Body of pancreas (tissue), 4 donors: ENCODE data around the gene RIMBP3B. TPM values are rescaled to one million over a fixed set of nuclear protein-coding genes. Genes with fewer than 3 reads are reported as not detected.
"Not testable (repeated sequence)": the region's sequence is repeated elsewhere in the genome, so short reads cannot be mapped to it uniquely, and the experiment has no call there.

Experiments used
- ATAC-seq: fragments of 150-250 bp; one replicate; pipeline ENCODE4 v1.9.1; 2016
- DNase-seq, 4 donors: peaks; one replicate each; pipeline ENCODE4 v3.0.0-alpha.2; 2019
- H3K27ac ChIP-seq, 4 donors: fragments of 200-600 bp; sonication (generic); 1 replicate in 3 of 4; 2 replicates in 1 of 4; pipeline versions ENCODE4 v1.5.1 to v1.6.1; 2016 to 2019; ENCODE audit warnings: mild to moderate bottlenecking in 1 of 4, mixed read lengths in 1 of 4, moderate library complexity in 1 of 4
- H3K27me3 ChIP-seq, 2 donors: fragments of 200-600 bp; sonication (generic); one replicate each; pipeline ENCODE4 v1.6.0; 2016; ENCODE audit warnings: mild to moderate bottlenecking in 1 of 2
- H3K36me3 ChIP-seq, 2 donors: fragments of 200-600 bp; sonication (generic); replicated peaks in 1 of 2; 2 replicates each; pipeline ENCODE4 v1.5.1; 2016; ENCODE audit warnings: low read depth in 2 of 2; ENCODE audit not compliant: insufficient read depth in 1 of 2
- H3K4me1 ChIP-seq: fragments of 200-600 bp; sonication (generic); one replicate; pipeline ENCODE4 v1.6.0; 2016
- H3K4me3 ChIP-seq, 2 donors: fragments of 200-600 bp; sonication (generic); 1 replicate in 1 of 2; 2 replicates in 1 of 2; pipeline ENCODE4 v1.5.1; 2016 to 2019
- H3K9me3 ChIP-seq, 3 donors: fragments of 200-600 bp; sonication (generic); 1 replicate in 2 of 3; 2 replicates in 1 of 3; pipeline ENCODE4 v1.5.1; 2016
- WGBS, 2 donors: methylation state at CpG; one replicate each; pipeline ENCODE4 v1.1.5; 2017; 5-methylcytosine and 5-hydroxymethylcytosine counted together
- intact Hi-C: fragments of 100-400 bp; cut with DNase I; formaldehyde crosslinking; loops from one replicate; pipeline ENCODE4 v1.15.1; 2023
- small RNA-seq: library from RNA; depleted of rRNA; stranded (forward); fragments of <200 nt; gene quantifications from one replicate; pipeline ENCODE3, GENCODE V24; 2016
- total RNA-seq, 2 donors: library from RNA; depleted of rRNA; stranded (reverse); fragments of >200 nt; gene quantifications; one replicate each; pipeline ENCODE4 v1.1.0, GENCODE V29; 2016

The RIMBP3B gene
- total RNA-seq, 2 donors from 2014 or later = not detected

DNA sequence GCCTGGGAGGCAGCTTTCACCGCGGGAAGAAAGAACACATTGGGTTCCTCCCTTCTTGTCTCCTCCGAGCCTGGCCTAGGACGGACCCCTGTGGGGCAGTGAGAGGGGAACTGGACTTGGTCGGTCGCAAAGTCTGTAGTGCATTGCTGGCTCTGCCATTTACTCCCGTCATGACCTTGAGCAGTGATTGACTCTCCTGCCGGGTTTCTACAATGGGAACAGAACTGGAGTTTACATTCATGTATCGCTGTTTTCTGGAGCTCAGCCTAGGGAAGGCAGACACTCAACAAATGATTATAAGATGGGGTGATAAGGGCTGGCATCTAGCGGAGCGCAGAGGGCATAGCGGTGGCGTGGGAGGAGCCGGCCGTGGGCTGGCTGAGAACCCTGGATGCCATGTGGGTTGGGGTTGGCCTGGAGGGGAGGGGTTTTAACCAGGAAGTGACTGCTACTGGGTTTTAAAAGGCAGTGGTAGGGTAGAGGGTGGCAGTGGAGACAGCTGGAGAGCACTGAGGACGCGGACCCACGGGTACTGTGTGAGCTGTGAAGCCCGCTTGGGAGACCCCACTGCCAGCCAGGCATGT lies 36.7 kb downstream of the RIMBP3B start:
- H3K4me1 ChIP-seq, intact Hi-C loops, H3K27me3 ChIP-seq, H3K36me3 ChIP-seq, H3K9me3 ChIP-seq, H3K27ac ChIP-seq, H3K4me3 ChIP-seq: not testable (repeated sequence)
- 0 to 3% methylated on average over 2 to 5 of the region's 19 CpGs for WGBS, 2 donors
- ATAC-seq (peak; percentile 49), DNase-seq (peak; percentile 14 to 45 (median 27))

DNA sequence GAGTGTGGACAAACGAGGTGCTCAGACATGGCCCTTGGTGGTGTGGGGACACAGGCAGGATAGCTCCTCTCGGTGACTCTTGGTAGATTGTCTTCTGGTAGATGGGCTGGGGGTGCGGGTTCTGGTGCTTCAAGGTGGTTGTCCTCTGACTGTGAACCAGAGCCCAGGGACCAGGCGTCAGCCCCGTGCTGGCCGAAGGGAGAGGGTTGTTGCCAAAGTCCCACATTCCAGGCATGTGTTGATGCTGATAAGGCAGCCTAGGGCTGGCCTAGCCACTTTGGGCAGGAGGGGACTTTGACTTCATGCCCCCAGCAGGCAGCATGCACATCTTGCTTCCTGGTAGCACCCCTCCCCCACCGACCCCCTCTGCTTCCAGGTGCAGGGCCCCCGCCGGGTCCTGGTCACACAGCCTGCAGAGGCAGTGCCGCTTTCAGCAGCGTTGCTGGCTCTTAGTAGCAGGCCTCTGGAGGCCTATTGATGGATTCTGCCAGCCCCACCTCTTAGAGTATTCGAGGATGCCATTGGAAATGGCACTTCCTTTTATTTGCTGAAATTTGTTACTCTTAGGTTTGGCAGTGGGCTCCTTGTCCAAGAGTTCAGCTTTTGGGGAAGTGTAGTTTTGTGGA lies 40.6 kb downstream of the RIMBP3B start:
- WGBS, 2 donors = no CpG with 5 or more reads among the region's 12 CpGs
- H3K4me3 ChIP-seq, intact Hi-C loops, H3K4me1 ChIP-seq, H3K27me3 ChIP-seq, DNase-seq, H3K36me3 ChIP-seq, H3K9me3 ChIP-seq, H3K27ac ChIP-seq: not testable (repeated sequence)
- ATAC-seq = peak; percentile 36

GRCh38 chr22:21434378-21435233 lies 51.1 kb downstream of the RIMBP3B start:
- H3K27me3 ChIP-seq, H3K27ac ChIP-seq, H3K9me3 ChIP-seq, ATAC-seq, intact Hi-C loops, H3K4me1 ChIP-seq, H3K36me3 ChIP-seq, H3K4me3 ChIP-seq, DNase-seq: not testable (repeated sequence)
- no CpG with 5 or more reads among the region's 15 CpGs for WGBS, 2 donors

- DNase-seq = peak in 2 of 4 donors; percentile 5 to 11
- H3K9me3 ChIP-seq, H3K4me3 ChIP-seq, intact Hi-C loops, H3K4me1 ChIP-seq, H3K36me3 ChIP-seq, H3K27me3 ChIP-seq: not testable (repeated sequence)
- no CpG with 5 or more reads among the region's 12 CpGs for WGBS, 2 donors
- peak; percentile 79 for ATAC-seq
- peak overlapping the region in 2 of 4 donors; percentile 36 to 70 for H3K27ac ChIP-seq
Observed at GRCh38 chr22:21435998-21436810, 52.7 kb downstream of the RIMBP3B start.

GRCh38 chr22:21438013-21438412 lies 54.5 kb downstream of the RIMBP3B start:
- 94% methylated on average over 3 to 5 of the region's 6 CpGs for WGBS, 2 donors
- H3K4me3 ChIP-seq, DNase-seq, H3K9me3 ChIP-seq, H3K27me3 ChIP-seq, H3K36me3 ChIP-seq, H3K4me1 ChIP-seq, H3K27ac ChIP-seq, ATAC-seq, intact Hi-C loops: not testable (repeated sequence)

Small RNAs within 50 kb of the gene (small RNA-seq; reads per million reads assigned to genes)
- gene RF00492 = not detected
- gene RN7SKP63 = not detected

Other genes with a start within 250 kb of the RIMBP3B start
- 1 to 10 TPM; 2.9 to 4.0 TPM for gene HIC2, start 33.6 kb downstream of the RIMBP3B start, total RNA-seq
- under 1 TPM in 1 of 2 donors, not detected in 1; 0.33 TPM for gene TMEM191C, start 83.6 kb downstream of the RIMBP3B start, total RNA-seq
- gene RIMBP3C, start 167.7 kb downstream of the RIMBP3B start, total RNA-seq = under 1 TPM in 1 of 2 donors, not detected in 1; under 0.01 TPM
- 10 to 100 TPM; 17.4 to 33.3 TPM for gene UBE2L3, start 184.0 kb downstream of the RIMBP3B start, total RNA-seq
- 10 to 100 TPM; 45.7 to 63.0 TPM for gene YDJC, start 246.3 kb downstream of the RIMBP3B start, total RNA-seq
- gene CCDC116, start 249.0 kb downstream of the RIMBP3B start, total RNA-seq = under 1 TPM in 1 of 2 donors, not detected in 1; 0.52 TPM